NOMO-1 treated with DMSO at 0.1 percent for 48 hours (cell line): Measurements from ENCODE around the gene SFMBT2.
"Not testable (repeated sequence)": the region's sequence is repeated elsewhere in the genome, so short reads cannot be mapped to it uniquely, and the experiment has no call there.

Experiments
- DNase-seq: peaks from one replicate; lab custom pipeline; 2025; ENCODE audit not compliant: unreplicated experiment; lab: John Stamatoyannopoulos, UW

The SFMBT2 gene

DNA sequence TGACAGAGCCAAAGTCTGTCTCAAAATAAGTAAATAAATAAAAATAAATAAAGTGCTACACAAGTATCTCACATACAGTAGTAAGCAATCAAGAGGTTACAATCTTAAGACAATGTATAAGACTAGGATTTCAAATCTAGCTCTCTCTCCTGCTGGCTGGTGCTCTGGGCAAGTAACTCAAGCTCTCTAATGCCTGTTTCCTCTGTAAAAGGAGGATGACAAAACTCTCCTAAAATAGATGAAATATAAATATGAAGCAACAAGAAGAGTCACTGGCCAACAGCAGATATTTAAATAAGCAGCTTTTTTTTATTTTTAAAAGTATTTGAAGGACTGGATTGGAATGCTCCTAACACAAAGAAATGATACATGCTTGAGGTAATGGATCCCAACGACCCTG is 7.2 kb downstream of the SFMBT2 start:
- DNase-seq = peak; percentile 59

DNA sequence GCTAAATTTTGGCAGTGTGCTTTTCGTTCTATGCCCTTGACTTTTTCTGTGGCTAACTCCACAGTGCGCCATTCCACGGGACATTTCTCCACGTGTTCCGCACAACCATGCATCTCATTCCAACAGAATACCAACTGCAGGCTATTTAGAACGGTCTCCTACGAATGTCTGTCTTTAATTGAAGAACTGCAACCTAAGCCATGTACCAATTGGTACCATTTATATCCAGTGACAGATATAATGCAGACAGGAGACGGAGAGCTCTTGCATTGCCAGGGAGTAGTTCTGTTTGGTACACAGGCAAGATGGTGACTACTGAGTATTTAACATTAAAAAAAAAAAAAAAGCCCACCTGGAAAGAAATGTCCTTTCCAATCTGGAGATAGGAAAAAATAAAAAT is 9.1 kb downstream of the SFMBT2 start:
- no peak for DNase-seq

DNA sequence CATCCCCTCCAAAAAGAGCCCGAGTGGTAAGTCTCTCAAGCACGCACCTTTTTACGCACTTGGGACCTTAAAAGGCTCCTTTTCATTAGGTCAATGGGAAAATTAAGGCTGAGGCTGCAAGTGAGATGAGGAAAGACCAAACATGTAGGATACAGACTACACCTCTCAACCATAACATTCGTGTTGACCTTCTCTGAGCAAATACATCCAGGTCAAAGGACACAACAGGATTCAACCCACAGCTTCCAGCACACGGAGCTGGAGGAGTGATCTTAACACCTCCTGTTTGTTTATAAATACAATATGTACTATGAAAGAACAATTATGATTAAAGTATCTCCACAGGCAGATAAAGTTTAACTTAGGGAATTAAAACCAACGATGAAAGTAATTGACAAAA is 9.7 kb downstream of the SFMBT2 start:
- no peak for DNase-seq

DNA sequence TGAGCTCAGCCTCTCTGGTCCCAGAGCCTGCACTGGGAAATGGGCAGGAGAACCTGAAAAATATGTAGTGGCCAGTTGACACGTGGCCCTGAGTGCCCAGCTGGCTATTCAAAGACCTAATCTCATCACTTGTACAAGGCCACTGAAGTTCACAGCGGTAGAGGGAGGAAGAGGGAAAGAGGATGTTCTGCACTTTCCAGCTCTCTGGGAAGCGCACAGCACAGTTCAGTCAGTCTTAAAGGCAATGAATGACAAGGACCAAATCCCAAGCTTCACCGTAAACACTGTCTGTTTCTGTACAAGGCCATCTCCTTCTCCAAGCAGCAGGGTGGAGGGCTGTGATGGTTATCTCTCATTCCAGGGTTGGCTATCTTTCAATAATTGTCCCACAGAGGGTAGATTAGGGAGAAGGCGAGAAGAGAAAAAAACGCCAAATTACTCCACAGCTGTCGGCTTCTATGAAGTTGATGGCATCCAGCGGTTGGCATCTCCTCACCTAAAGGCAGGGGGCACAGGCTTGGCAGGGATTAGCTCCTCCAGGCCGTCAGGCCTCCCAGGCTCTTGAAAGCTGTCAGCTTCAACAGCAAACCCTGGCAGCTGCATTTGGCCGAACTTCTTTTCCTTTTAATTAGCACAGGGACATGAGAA is 10.6 kb downstream of the SFMBT2 start:
- no peak for DNase-seq

DNA sequence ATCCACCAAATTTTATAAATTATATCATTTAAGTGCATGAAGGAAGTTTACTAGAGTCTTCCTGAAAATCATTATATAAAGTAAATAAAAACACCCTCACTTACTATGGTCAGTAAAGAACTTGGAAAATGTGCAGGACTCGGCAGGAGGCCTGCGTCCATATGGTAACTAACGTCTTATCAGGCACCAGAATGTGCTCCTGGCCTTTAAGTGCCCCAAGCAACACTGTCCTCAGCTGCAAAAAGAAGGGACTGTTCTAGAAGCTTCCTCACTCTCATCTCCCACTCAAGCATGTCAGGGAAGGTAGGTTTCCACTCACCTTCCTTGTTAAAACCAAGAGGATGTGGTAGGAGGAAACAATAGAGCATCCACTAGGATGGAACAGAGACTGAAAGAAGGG is 11.3 kb downstream of the SFMBT2 start:
- no peak for DNase-seq

DNA sequence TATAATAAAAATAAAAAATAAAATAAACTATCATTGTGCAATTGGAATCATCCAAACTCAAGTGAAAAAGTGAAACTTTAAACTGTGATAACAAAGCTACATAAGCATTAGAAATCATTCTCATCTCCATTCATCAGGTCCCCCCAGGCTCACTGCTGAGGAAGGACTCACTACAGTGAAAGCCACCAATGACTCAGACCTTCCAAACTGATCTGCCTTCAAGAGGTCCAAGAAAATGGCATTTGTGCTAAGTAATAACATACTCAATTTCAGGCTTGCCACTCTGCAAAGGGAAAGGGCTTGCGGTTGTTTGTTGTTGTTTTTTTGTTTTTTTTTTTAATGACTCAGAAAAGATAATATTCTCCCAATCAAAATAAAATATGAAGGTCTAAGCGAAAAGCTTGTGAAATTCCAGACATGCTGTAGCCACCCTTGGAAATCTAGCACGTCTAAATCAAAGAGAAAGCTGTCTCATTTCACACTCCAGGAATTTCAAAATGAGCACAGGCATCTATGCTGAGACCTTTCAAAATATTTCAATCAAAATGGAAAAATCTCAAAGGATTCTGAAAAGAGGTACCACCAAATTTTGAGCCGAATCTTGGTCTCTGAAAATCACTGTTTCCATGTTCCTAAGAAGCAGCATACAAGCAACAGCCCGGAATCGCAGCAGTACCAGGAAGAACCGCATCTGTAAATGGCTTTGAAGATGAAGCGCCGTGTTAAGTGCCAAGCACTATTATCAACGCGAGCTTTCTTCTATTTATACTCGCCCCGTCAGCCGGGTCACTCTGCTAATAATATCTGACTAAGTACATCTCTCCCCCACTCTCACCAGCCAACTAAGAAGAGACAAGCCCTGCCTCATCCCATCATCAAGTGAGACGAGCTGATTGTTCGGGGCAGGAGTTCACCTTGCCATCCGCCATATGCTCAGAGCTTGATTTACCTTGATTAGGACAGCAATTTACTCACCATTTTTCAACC is 13.5 kb downstream of the SFMBT2 start:
- no peak for DNase-seq

DNA sequence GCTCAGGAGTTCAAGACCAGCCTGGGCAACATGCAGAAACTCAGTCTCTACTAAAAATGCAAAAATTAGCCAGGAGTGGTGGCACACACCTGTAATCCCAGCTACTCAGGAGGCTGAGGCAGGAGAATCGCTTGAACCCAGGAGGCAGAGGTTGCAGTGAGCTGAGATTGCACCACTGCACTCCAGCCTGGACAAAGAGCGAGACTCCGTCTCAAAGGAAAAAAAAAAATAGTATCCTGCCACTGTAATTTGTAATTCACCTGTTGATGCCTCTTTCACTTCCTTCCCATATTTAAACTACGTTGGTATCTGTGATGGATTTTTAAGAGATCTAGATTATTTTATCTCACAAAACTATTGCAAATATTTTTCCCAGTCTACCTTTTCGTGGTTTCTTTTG is 18.5 kb downstream of the SFMBT2 start:
- DNase-seq = not testable (repeated sequence)

DNA sequence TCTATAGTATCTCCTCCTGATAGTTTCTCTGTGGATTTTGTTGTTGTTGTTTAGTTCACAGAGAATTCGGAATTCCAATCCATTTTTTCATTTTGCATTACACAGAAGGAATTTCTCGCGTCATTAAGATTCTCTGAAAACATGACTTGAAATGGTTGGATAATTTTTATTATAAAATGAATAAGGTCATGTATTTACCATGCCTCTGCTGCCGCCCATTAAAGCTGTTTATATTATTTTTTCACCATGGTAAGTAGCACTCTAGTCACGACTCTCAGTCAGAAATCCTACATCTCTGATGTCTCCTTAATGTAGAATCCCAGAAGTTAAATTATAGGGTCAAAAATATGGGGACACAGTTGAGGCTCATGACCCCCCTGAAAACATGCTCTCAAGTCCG is 19.1 kb downstream of the SFMBT2 start:
- DNase-seq = no peak

DNA sequence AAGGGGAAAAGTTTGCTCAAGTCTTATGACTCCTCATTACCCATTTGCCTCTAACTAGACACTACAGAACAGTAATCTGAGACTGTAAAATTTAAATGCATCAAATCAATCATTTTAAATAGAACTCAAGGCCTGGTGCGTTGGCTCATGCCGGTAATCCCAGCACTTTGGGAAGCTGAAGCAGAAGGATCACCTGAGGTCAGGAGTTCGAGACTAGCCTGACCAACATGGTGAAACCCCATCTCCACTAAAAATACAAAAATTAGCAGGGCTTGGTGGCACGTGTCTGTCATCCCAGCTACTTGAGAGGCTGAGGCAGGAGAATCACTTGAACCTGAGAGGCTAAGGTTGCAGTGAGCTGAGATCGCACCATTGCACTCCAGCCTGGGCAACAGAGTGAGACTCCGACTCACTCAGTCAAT is 20.1 kb downstream of the SFMBT2 start:
- DNase-seq = not testable (repeated sequence)

DNA sequence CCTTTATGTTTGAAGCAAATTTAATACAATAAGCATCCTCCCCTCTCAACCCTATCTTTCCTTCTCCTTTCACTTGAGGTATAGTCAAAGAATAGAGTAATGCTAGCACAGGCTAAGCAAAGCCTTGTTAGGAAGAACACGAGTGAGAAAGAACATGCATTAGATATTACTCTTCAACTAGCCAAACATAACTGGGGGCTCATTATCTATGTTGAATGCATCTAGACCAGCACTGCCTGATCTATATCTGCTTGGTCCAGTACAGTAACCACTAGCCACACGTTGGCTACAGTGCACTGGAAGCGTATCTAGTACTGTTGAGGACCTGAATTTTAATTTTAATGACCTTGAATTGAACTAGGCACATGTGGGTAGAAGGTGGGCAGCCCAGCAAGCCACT is 21.0 kb downstream of the SFMBT2 start:
- DNase-seq = no peak

DNA sequence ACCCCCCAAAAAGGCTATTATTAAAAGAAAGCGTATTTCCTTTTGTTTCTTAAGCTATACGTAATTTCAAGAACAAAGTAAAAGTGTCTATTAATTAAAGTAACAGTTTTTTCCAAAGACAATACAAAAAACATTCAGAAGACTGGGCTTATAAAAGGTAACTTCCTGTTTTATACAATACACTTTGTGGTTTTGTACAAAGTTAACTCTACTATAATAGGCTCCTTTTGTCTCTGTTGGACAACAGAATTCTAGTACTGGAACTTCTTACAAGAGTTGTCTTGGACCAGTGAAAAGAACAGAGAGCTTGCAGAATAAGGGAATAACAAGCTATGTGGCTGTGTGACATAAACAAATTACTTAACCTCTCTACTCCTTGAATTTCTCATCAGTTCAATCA is 21.5 kb downstream of the SFMBT2 start:
- peak; percentile 41 for DNase-seq

DNA sequence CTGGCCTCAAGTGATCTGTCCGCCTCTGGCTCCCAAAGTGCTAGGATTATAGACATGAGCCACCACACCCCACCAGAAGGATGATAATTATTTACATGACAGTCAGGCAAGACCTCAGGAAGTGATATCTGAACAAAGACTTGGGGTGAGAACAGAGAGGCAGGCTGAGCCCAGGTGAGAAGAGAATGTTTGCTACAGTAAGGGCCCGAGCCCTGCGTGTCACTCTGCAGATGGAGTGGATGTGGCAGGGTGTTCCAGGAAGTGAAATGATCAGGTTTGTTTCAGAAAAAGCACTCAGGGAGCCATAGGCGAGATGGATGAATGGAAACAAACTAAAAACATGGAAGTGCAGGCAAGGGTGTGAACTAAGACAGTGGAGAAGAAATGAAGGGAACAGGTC is 22.2 kb downstream of the SFMBT2 start:
- DNase-seq = no peak

DNA sequence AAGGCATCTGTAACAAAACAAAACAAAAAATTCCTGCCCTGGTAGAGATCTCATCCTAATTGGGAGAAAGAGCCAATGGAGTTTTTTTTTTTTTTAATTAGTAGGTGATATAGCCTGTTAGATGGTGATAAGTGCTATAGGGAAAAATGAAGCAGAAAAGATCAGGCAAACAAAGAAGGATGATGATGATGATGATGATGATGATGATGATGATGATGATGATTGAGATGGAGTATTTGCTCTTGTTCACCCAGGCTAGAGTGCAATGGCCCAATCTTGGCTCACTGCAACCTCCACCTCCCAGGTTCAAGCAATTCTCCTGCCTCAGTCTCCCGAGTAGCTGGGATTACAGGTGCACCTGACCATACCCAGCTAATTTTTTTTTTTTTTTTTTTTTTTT is 22.7 kb downstream of the SFMBT2 start:
- DNase-seq = not testable (repeated sequence)

DNA sequence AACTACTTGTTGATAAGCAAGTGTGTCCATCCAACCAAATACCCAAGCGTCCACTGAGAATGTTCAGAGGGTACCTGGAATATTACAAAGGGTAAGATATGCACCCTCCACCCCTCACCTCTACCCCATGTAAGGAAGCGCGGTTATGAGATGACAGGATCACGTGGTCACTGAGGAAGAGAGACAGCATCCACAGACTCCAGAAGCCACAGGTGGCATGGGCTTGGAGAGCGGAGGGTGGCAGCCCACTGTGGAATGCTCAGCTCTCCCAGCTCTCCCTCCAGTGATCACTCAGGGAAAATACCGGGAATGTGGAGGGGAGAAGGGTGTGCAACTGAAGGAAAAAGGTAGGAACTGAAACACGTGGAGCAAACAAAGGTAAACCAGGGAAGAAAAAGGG is 25.7 kb downstream of the SFMBT2 start:
- DNase-seq = no peak

DNA sequence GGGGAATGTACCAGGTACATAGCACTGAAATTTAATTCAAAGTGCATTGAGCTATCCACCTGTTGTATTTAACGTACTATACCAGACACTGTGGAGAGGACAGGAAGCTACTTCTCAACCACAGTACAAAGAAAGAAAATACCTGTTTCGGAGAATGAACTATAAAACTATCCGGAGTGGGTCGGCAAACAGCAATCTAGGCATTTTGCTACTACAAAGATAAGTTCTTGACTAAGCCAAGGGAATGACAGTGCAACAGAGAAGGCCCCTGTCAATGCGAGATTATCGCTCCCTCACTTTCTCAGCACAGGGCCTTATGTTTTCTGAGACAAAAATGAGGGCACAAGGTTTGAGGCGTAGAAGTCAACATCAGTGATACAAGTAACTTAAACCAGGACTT is 27.4 kb downstream of the SFMBT2 start:
- DNase-seq = no peak

DNA sequence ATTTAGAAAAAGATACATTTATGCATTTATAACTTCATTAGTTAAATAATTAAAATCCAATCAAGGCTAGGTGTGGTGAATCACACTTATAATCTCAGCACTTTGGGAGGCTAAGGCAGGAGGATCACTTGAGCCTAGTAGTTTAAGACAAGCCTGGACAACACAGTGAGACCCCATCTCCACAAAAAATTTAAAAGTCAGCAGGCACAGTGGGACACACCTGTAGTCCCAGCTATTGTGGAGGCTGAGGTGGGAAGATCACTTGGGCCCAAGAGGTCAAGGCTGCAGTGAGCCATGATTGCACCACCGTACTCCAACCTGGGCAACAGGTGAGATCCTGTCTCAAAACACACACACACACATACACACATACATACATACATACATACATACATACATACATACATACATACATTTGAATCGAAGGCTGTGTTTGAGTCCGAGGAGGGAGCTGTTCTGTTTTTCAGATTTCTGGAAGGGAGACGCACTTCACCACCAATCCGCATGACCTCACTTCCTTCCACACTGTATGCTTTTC is 30.1 kb downstream of the SFMBT2 start:
- no peak for DNase-seq

DNA sequence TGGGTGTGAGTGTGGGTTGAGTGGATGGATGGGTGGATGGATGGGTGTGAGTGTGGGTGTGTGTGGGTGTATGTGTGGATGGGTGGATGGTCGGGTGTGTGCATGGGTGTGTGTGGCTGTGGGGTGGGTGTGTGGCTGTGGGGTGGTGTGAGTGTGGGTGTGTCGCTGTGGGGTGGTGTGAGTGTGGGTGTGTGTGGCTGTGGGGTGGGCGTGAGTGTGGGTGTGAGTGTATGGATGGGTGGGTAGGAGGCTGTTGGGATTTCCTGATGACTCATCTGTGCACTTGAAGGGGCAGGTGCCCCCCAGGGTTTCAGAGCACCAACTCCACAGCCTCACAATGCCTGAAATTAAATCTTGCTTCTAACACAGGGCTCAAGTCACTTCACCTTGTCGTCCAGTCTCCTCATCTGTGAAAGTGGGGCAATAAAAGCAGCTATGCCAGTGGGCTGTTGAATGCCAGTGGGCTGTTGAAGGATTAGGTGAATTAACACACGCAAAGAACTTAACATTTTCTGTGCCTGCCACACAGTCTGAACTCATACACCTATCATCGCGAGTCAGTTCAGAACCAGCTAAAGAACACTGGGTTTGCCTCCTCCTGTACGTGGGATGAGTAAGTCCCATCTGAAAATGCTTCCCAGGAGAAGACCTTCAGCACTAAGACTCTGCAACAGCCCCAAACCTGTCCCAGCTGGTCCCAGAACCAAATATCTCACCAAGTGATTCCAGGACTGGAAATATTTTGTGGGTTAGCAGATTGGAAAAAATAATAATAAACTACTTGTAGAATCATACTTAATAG is 32.0 kb downstream of the SFMBT2 start:
- no peak for DNase-seq

DNA sequence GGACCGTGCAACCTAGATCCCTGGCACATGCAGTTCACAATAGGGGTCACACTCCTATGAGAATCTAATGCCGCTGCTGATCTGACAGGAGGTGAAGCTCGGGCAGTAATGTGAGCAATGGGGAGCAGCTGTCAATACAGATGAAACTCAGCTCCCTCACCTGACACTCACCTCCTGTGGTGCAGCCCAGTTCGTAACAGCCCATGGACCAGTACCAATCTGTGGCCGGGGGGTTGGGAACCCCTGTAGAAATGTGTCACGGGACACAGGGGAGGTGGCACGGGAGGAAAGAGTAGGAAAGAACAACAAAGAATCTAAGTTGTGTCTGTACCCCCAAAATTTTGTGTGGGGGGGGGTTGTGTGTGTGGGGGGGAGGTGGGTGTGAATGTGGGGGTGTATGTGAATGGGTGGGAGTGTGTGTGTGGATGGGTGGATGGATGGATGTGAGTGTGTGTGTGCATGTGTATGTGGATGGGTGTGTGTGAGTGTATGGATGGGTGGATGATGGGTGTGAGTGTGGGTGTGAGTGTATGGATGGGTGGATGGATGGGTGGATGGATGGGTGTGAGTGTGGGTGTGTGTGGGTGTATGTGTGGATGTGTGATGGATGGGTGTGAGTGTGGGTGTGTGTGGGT is 33.1 kb downstream of the SFMBT2 start:
- DNase-seq = no peak

DNA sequence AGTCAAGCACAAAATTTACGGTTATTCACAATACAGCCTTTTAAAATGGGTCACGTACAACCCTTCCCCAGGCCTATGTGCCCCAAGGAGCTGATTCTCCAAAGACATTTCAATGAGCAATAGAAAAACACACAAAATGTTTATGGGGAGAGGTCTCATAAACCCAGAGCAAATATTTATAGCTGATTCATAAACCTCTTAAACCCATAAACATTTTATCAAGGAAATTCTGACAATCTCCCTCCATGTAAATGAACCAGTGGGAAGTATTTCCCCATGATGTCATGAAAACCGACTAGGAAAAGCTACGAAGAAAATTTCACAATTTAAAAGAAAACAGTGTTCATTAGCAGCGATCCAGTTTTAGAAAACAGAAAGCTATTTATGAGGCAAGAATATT is 36.0 kb downstream of the SFMBT2 start:
- no peak for DNase-seq

DNA sequence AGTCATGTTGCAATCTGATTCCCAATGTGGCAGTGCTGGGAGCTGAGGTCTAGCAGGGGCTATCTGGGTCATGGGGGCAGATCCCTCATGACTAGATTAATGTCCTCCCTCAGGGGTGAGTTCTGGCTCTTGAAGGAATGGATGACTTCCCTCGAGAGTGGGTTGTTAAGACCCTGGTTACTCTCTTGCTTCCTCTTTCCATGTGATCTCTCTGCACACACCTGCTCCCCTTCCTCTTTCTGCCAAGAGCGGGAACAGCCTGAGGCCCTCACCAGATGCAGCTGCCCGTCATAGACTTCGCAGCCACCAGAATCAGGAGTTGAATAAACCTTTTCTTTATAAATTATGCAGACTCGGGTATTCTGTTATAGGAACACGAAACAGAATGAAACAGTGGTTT is 37.8 kb downstream of the SFMBT2 start:
- peak; percentile 6 for DNase-seq

DNA sequence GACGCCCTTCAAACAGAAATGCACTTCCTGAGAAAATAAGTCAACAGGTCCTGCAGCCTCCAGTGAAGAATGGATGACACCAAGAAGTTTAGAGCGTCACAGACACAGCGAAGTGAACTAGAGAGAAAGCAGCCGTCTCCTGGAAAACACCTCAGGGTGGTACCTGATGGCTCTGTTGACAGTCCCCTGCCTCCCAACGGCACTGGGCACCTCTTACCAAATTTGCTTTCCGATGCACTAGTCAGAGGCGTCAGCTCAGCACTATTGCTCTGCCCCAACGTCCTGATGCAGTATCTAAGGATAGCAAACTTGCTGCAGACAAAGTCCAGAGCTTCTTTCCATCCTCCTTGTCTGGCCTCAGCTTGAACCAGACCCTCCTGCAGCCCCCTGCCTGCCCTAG is 38.3 kb downstream of the SFMBT2 start:
- DNase-seq = no peak
